MG63 (cell line): ENCODE results near the gene SHISA5. TPM values are rescaled to one million over a fixed set of nuclear protein-coding genes. Genes with fewer than 3 reads are reported as not detected.
A peak's percentile ranks its signal among the peaks of the same experiment; 100 is the strongest.
"Not testable (repeated sequence)": the region's sequence is repeated elsewhere in the genome, so short reads cannot be mapped to it uniquely, and the experiment has no call there.

ENCODE experiments used
- DNase-seq: peaks from one replicate; pipeline ENCODE4 v3.0.0-alpha.2; 2020
- H3K27me3 ChIP-seq: fragments of 250-450 bp; sonication (Bioruptor Pico); 2 replicates; pipeline ENCODE4 v1.5.1; 2020; ENCODE audit warnings: mild to moderate bottlenecking, moderate library complexity
- H3K36me3 ChIP-seq: fragments of 250-450 bp; sonication (Bioruptor Pico); 2 replicates; pipeline ENCODE4 v1.5.1; 2020; ENCODE audit warnings: mild to moderate bottlenecking, moderate library complexity
- H3K4me3 ChIP-seq: fragments of 250-450 bp; sonication (Bioruptor Pico); 2 replicates; pipeline ENCODE4 v1.5.1; 2020; ENCODE audit warnings: mild to moderate bottlenecking, moderate library complexity
- H3K9me3 ChIP-seq: fragments of 250-450 bp; sonication (Bioruptor Pico); 2 replicates; pipeline ENCODE4 v1.5.1; 2020; ENCODE audit warnings: mild to moderate bottlenecking, moderate library complexity
- total RNA-seq: library from RNA; depleted of rRNA; stranded (reverse); fragments of >200 nt; shearing (Covaris generic); gene quantifications from 2 replicates; pipeline ENCODE4 v1.2.3, GENCODE V29; 2014; ENCODE audit warnings: low replicate concordance

SHISA5 gene
- total RNA-seq, 1 experiment from 2014 or later = 113 TPM

DNA sequence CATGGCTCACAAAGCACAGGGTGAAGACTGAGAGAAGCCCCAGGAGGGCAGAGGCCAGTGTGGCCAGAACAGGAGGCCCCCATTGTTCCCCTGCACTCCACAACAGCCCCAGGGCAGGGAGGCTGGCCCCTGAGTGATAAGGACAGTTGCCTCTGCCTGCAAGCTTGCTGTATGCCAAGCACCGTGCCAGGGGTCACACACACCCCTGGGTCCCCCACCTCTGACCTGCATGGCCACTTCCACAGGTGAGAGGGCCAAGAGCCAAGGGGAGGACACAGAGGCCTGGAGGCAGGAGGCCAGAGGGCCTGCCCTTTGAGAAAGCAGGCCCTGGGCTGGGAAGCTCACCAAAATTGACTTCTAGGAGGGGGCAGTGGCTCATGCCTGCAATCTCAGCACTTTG, 33.7 kb downstream of the SHISA5 start:
- H3K36me3 ChIP-seq = peaks cover 19% of the 10 kb centered on the region
- H3K9me3 ChIP-seq = no peaks in the 10 kb centered on the region
- no peak overlapping the region for H3K4me3 ChIP-seq
- no peaks in the 10 kb centered on the region for H3K27me3 ChIP-seq
- DNase-seq = no peak

DNA sequence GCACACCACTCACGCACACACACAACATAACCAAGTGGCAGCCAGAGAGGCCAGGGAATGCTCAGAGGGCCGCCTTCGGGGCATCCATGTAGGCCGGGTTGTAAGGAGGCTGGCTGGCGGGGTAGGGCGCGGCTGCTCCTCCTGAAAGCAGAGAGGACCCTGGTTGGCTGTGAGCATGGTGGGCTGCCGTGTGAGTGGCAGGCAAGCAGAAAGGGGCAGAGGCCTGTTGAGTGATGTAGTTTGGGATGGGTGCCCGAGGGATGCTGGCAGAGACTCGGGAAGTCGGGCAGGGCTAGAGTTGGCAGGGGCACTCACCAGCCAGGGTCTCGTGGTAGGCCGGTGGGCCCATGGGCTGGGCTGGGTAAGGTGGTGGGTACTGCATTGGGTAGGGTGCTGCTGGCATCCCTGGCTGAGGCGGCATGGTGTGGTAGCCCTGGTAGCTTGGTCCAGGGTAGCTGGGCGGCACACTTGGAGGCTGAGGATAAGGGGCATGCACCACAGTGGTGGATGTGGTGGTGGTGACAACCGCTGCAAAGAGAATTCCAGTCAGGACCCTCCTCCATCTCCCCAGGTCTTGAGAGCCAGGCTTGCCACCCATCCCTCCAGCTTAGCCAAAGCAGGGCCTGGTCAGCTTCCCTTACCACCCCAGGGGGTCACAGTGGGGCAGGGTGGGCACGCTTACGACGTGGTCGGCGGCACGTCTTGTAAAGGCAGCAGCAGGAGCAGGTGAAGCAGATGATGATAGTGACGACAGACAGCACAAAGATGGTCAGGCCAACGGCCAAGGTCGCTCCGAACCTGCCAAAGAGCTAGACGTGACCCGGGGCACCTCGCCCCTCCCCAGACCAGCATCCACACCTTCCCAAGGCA, 34.7 kb downstream of the SHISA5 start:
- Histone ChIP-seq H3K4me3 (no peak overlapping the region), H3K9me3 (no peaks in the 10 kb centered on the region), H3K27me3 (no peaks in the 10 kb centered on the region), H3K36me3 (peaks cover 21% of the 10 kb centered on the region)
- no peak for DNase-seq

DNA sequence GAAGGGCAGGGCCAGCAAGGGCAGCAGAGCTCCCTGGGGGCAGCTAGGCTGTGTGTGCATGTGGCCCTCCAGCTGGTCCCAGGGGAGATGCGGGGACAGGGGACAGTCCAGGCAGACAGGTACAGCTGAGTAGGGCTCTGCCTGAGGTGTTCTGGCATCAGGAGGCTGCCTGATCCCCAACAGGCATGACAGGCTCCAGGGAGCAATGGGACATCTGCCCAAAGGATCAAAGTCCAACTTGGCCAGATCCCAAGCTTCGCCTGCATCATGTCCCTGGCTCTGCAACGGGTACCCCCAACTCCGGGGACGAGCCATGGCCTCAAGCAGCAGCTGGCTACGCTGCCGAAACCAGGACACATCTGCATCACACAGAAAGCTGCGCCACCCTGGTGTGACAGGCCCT, 35.6 kb downstream of the SHISA5 start:
- Histone ChIP-seq H3K9me3 (no peaks in the 10 kb centered on the region), H3K36me3 (peaks cover 21% of the 10 kb centered on the region), H3K4me3 (no peak overlapping the region), H3K27me3 (no peaks in the 10 kb centered on the region)
- DNase-seq = no peak

DNA sequence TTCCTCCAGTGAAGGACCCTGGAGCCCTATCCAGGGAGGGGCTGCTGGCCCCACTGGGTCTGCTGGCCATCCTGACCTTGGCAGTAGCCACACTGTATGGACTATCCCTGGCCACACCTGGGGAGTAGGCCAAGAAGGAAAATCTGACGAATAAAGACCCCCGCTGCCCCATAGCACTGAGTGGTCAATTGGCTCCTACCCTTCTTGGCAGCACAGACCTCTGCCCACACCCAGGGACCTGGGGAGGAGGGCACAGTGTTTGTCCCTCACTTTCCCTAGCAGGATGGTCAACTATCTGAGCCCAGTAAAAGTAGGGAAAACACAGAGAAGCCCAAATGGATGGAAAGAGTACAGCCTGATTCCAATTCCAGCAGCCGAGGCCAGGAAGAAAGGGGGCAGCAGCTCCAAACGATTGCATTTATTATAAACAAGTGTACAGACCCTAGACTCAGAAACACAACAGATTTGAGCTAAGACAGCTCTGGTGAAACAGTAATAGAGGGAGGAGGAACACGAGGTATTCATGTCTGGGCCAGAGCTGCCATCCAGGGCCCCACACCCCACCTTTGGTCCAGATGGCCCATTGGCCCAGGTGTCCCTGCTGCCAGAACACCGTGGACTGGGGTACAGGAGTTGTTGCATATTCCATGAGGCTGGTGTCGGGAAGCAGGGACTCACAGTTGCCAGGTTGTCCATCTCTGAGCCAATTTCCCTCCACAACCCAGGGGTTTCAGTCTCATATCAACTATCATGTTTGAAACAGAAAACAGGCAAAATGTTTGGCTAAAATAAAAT, 36.3 kb downstream of the SHISA5 start:
- H3K36me3 ChIP-seq = peaks cover 21% of the 10 kb centered on the region

DNA sequence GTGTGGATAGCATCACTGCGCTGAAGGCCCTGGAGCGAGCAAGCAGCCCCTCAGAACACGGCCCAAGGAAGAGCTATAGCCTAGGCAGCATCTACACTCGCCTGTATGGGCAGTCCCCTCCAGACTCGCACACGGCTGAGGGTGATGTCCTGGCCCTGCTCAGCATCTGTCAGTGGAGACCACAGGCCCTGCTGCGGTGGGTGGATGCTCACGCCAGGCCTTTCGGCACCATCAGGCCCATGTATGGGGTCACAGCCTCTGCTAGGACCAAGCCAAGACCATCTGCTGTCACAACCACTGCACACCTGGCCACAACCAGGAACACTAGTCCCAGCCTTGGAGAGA, 36.9 kb downstream of the SHISA5 start:
- Histone ChIP-seq H3K27me3 (no peaks in the 10 kb centered on the region), H3K36me3 (peaks cover 21% of the 10 kb centered on the region), H3K4me3 (peak overlapping the region; percentile 71), H3K9me3 (no peaks in the 10 kb centered on the region)
- DNase-seq = no peak

More for the DNA sequence above, 36.3 kb downstream of the SHISA5 start:
- DNase-seq = no peak
- H3K9me3 ChIP-seq = no peaks in the 10 kb centered on the region
- H3K4me3 ChIP-seq = peak overlapping the region; percentile 71
- H3K27me3 ChIP-seq = no peaks in the 10 kb centered on the region

DNA sequence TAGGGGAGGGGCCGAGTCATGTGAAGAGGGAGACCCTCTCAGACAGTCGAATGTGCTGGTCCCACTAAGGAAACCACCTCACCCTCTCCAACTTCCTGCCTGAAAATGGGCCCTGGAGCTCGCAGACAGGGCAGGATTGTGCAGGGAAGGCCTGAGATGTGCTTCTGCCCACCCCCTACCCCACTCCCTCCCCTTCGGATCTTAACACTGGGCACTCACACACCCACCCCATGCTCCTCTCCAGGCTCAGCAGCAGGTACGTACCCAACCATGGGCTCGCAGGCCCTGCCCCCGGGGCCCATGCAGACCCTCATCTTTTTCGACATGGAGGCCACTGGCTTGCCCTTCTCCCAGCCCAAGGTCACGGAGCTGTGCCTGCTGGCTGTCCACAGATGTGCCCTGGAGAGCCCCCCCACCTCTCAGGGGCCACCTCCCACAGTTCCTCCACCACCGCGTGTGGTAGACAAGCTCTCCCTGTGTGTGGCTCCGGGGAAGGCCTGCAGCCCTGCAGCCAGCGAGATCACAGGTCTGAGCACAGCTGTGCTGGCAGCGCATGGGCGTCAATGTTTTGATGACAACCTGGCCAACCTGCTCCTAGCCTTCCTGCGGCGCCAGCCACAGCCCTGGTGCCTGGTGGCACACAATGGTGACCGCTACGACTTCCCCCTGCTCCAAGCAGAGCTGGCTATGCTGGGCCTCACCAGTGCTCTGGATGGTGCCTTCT, 37.4 kb downstream of the SHISA5 start:
- H3K27me3 ChIP-seq = no peaks in the 10 kb centered on the region
- H3K36me3 ChIP-seq = peaks cover 21% of the 10 kb centered on the region
- H3K4me3 ChIP-seq = peak overlapping the region; percentile 71
- no peak for DNase-seq
- no peaks in the 10 kb centered on the region for H3K9me3 ChIP-seq

DNA sequence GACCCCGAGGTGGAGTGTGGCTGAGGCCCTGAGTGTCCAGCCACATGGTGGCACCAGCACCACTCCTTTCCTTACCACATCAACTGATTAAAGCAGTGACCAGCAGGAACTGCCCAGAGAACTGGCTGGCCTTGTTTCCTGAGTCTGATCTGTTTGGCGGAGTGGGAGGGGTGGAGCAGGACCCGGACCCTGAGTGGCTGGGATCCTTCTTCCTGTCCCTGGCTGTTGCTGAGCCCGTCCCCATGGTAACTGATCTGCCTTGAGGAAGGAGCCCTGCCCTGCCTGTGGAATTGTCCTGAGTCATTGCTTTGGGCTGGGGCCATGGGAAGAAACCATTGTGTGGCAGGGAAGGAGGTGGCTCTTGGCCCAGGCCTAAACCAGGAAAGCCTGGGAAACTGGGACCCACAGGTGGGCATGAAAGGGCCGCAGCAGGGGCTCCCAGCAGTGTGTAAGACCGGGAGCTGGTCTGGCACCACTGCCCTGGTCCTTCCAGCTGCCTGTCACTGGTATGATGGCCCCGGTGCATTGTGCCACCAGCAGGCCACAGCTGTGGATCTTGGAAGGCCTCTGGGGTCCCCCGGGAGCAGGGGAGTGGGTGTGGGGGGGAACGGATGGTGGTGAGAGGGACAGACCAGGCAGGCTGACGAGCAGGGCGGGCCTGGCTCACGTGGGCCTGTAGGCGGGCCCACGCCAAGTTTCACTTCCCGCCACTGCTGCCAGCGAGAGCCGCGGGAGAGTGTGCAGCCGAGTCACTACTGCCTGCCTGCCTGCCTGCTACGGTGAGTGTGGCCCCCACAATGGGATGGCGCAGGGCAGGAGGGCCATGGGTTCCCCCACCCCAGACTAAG, 38.2 kb downstream of the SHISA5 start:
- H3K36me3 ChIP-seq = peaks cover 21% of the 10 kb centered on the region

DNA sequence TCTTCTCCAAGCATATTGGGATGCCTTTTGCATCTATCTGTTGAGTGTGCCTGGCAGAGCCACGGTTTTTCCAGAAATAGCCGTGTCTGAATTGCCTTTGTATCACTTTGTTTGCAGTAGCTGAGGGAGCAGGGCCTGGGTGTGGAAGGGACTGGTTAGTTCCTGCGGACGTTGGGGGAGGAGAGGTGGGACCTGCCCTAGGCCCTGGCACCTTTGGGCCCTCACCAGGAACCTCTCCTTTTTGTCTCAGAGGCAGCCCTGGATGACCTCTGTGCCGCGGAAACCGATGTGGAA, 38.8 kb downstream of the SHISA5 start:
- H3K36me3 ChIP-seq = peaks cover 21% of the 10 kb centered on the region
- DNase-seq = no peak
- no peaks in the 10 kb centered on the region for H3K9me3 ChIP-seq
- H3K27me3 ChIP-seq = no peaks in the 10 kb centered on the region
- no peak overlapping the region for H3K4me3 ChIP-seq

More for the DNA sequence above, 38.2 kb downstream of the SHISA5 start:
- DNase-seq = peak; percentile 99
- Histone ChIP-seq H3K4me3 (peak overlapping the region; percentile 71), H3K9me3 (no peaks in the 10 kb centered on the region), H3K27me3 (no peaks in the 10 kb centered on the region)

DNA sequence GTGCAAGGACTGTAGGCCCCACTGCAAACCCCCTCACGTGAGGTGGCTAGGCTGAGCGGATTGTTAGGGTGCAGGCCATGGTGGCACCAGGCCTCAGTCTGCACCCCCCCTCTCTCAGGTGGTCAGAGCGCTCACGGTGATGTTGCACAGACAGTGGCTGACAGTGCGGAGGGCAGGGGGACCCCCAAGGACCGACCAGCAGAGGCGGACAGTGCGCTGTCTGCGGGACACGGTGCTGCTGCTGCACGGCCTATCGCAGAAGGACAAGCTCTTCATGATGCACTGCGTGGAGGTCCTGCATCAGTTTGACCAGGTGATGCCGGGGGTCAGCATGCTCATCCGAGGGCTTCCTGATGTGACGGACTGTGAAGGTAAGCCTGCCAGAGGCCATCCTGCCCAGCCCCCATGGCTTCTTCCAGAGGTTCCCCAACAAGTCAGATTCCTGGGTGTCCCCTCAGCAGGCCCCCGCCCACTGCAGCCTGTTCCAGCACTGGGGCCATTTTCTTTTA, 39.2 kb downstream of the SHISA5 start:
- no peak for DNase-seq
- H3K27me3 ChIP-seq = no peaks in the 10 kb centered on the region
- H3K4me3 ChIP-seq = no peak overlapping the region
- H3K9me3 ChIP-seq = no peaks in the 10 kb centered on the region
- peaks cover 21% of the 10 kb centered on the region for H3K36me3 ChIP-seq

DNA sequence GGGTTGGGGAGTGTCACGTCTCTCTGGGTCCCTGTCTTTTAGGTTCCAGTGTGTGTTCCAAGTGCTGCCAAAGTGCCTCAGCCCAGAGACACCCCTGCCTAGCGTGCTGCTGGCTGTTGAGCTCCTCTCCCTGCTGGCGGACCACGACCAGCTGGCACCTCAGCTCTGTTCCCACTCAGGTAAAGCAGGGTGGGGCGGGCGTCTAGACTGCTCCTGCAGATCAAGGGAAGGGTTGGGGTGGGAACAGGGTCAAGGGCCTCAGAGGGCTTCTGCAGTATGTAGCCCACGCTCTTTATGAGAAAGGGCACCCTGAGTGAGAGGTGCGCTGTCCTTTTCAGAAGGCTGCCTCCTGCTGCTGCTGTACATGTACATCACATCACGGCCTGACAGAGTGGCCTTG, 40.3 kb downstream of the SHISA5 start:
- H3K27me3 ChIP-seq = no peaks in the 10 kb centered on the region
- H3K36me3 ChIP-seq = peaks cover 21% of the 10 kb centered on the region
- no peak overlapping the region for H3K4me3 ChIP-seq
- no peaks in the 10 kb centered on the region for H3K9me3 ChIP-seq
- no peak for DNase-seq

DNA sequence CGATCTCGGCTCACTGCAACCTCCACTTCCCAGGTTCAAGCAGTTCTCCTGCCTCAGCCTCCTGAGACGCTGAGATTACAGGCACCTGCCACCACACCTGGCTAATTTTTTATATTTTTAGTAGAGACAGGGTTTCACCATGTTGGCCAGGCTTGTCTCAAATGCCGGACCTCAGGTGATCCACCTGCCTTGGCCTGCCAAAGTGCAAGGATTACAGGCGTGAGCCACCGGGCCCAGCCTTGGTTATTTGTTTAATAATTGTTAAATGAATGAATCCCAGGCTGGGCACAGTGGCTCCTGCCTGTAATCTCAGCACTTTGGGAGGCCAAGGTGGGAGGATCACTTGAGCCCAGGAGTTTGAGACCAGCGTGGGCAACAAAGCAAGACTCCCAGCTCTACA, 42.2 kb downstream of the SHISA5 start:
- not testable (repeated sequence) for H3K4me3 ChIP-seq, DNase-seq, H3K9me3 ChIP-seq, H3K36me3 ChIP-seq, H3K27me3 ChIP-seq

DNA sequence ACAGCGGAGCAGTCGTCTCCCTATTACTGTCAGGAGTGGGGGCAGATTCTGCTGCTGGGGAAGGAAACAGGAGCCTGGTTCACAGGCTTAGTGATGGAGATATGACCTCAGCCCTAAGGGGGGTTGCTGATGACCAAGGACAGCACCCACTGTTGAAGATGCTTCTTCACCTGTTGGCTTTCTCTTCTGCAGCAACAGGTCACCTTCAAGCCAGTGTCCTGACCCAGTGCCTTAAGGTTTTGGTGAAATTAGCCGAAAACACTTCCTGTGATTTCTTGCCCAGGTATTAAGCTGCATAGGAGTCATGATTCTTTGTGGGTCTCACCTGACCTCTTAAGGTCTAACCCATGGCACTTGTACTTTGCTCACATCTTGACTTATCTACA, 43.5 kb downstream of the SHISA5 start:
- no peak for DNase-seq
- H3K9me3 ChIP-seq = no peaks in the 10 kb centered on the region
- H3K27me3 ChIP-seq = no peaks in the 10 kb centered on the region

DNA sequence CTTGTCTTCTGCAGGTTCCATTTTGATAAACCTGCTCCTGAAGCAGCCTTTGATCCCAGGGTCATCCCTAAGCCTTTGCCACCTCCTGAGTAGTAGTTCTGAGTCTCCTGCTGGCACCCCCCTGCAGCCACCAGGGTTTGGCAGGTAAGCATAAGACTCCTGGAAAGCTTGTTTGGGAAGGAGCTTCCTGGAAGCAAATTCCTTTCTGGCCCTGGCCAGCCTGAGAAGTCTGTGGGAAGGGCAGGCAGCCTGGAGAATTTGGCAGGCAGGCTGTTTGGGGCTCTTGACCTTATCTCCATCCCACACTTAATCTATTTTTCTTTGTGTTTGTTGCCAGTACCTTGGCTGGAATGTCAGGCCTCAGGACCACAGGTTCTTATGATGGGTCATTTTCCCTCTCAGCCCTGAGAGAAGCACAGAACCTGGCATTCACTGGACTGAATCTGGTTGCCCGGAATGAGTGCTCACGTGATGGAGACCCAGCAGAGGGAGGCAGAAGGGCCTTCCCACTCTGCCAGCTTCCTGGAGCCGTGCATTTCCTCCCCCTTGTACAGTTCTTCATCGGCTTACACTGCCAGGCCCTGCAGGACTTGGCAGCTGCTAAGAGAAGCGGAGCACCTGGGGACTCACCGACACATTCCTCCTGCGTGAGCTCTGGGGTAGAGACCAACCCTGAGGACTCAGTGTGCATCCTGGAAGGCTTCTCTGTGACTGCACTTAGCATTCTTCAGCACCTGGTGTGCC, 44.0 kb downstream of the SHISA5 start:
- no peaks in the 10 kb centered on the region; the same call in 1 of the 2 replicates for H3K36me3 ChIP-seq
- H3K27me3 ChIP-seq = no peaks in the 10 kb centered on the region
- DNase-seq = no peak
- H3K4me3 ChIP-seq = no peak overlapping the region
- no peaks in the 10 kb centered on the region for H3K9me3 ChIP-seq

More for the DNA sequence above, 43.5 kb downstream of the SHISA5 start:
- no peak overlapping the region for H3K4me3 ChIP-seq
- peaks cover 2% of the 10 kb centered on the region; the same call in 1 of the 2 replicates for H3K36me3 ChIP-seq

DNA sequence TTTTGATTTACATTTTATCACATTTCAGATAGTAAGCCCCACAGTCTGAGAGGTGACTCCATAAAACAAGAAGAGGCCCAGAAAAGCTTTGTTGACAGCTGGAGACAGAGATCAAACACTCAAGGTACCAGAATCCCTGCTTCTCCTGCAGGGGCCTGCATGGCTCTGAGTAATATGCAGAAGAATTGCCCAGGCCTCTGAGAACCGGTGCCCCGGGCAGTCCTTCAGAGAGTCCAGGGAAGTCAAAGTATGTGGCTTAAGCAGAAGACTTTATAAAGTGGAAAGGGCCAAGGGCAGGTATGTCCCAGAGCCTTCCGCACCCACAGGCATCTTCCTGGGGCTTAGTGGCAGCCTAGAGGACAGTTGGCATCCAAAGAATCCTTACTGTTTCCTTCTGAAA, 44.6 kb downstream of the SHISA5 start:
- Histone ChIP-seq H3K36me3 (no peaks in the 10 kb centered on the region; the same call in none of the 2 replicates), H3K9me3 (no peaks in the 10 kb centered on the region), H3K27me3 (no peaks in the 10 kb centered on the region), H3K4me3 (no peak overlapping the region)
- no peak for DNase-seq

DNA sequence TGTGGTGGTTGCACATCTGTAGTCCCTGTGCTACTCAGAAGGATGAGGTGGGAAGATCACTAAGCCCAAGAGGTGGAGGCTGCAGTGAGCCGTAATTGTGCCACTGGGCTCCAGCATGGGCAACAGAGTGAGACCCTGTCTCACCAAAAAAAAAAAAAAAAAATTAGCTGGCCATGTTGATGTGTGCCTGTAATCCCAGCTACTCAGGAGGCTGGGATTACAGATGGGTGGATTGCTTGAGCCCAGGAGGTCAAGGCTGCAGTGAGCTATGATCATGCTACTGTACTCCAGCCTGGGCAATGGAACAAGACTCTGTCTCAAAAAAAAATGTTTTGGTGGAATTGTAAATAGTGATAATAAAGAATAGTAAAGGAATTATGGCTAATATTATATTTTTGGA, 47.5 kb downstream of the SHISA5 start:
- Histone ChIP-seq H3K36me3 (no peaks in the 10 kb centered on the region; the same call in none of the 2 replicates), H3K27me3 (no peaks in the 10 kb centered on the region), H3K4me3 (no peak overlapping the region), H3K9me3 (no peaks in the 10 kb centered on the region)
- no peak for DNase-seq

DNA sequence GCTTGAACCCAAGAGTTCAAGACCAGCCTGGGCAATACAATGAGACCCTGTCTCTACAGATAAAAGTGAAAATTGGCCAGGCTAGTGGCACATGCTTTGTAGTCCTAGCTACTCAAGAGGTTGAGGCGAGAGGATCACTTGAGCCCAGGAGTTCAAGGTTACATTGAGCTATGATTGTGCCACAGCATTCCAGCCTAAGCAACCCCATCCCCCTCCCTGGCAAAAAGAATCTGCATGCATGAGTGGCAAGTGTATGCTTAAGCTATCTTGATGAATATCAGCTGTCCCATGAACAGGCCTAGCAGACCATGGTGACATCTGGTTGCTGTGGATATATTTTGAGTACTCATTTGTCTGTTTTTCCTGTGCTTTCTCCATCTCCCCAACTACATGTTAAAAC, 52.7 kb downstream of the SHISA5 start:
- Histone ChIP-seq H3K36me3 (peaks cover 8% of the 10 kb centered on the region; the same call in 1 of the 2 replicates), H3K9me3 (no peaks in the 10 kb centered on the region)

More for the DNA sequence above, 52.7 kb downstream of the SHISA5 start:
- Histone ChIP-seq H3K4me3 (no peak overlapping the region), H3K27me3 (no peaks in the 10 kb centered on the region)
- DNase-seq = no peak
